GM06990 (cell line): ENCODE measurements around the gene RASSF8.

Experiments used
- DNase-seq: peaks from one replicate; pipeline ENCODE4 v3.0.0-alpha.2; 2011; ENCODE audit not compliant: insufficient read length; ENCODE audit errors: extremely low read depth
- H3K27me3 ChIP-seq: replicated peaks from 2 replicates; pipeline ENCODE4 v1.6.0; 2011; ENCODE audit warnings: low read length; ENCODE audit not compliant: control insufficient read depth, insufficient read depth
- H3K36me3 ChIP-seq: 2 replicates; pipeline ENCODE4 v1.5.1; 2011; ENCODE audit warnings: low read length; ENCODE audit not compliant: control insufficient read depth, insufficient read depth
- H3K4me3 ChIP-seq: replicated peaks from 2 replicates; pipeline ENCODE4 v1.5.1; 2011; ENCODE audit warnings: low read depth, mild to moderate bottlenecking, control low read depth, low read length
- CTCF ChIP-seq: IDR thresholded peaks from 2 replicates; pipeline ENCODE4 v1.5.1; 2011; ENCODE audit warnings: low read length, control low read depth, mild to moderate bottlenecking, inconsistent platforms; ENCODE audit not compliant: insufficient read depth, poor library complexity, severe bottlenecking

The RASSF8 gene

DNA sequence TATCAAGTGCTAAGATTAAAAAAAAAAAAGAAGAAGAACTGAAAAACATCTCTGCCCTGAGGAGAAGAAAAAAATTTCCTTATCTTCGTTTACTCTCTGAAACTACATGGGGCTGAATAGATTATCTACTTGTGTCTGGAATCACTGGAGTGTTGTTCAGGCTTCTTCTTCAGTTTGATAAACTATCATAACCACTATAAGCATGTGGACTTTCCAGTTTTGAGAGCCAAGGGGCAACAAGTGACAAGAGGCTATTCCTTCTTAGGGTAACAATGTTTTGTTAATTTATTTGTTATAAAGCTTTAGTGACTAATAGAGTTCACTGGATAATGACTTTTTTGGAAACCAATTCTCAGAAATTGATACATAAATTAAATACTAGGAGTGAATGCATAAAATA lies 19.9 kb upstream of the RASSF8 start:
- no peaks in the 10 kb centered on the region; the same call in none of the 2 replicates for H3K27me3 ChIP-seq
- TF ChIP-seq CTCF: no peak
- no peak for DNase-seq
- H3K4me3 ChIP-seq: no peak overlapping the region
- H3K36me3 ChIP-seq: no peaks in the 10 kb centered on the region

DNA sequence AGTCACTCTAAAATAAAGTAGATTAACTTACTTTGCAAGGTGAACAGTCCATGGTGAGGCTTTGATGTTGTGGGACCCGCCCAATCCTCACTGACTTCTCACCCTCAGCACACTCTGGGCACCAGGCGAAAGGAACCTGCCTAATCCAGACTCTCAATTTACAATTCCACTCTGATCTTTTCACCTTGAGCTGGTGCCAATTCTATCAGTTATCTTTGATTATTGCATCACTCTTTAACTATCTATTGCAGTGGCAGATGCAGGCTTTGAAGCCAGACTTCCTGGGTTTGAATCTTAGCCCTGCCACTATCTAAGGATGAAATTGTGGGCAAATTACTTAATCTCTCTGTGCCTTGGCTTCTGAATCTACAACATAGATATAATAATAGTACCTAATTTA lies 18.9 kb upstream of the RASSF8 start:
- Histone ChIP-seq H3K4me3 (no peak overlapping the region), H3K27me3 (no peaks in the 10 kb centered on the region; the same call in none of the 2 replicates), H3K36me3 (no peaks in the 10 kb centered on the region)
- TF ChIP-seq CTCF: no peak
- DNase-seq: no peak

DNA sequence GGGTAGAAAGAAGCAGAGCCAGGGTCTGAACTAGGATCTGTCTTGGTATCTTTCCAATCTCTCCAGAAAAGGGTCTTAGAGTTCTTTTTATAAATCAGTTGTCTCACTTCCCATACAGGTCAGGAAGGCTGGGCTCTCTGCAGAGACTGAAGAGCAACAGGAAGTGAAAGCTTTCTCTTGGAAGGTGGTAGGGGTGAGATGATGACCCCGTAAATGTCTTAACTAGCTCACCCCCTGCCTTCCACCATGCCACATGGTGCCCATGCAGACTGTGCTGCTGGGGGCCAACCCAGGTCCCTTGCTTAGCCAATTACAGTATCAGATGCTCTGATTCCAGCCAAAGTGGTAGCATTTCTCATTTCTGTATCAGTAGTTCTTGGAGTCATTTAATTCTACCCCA lies 17.6 kb upstream of the RASSF8 start:
- no peak for TF ChIP-seq CTCF
- no peak for DNase-seq
- Histone ChIP-seq H3K36me3 (no peaks in the 10 kb centered on the region), H3K4me3 (no peak overlapping the region), H3K27me3 (no peaks in the 10 kb centered on the region; the same call in none of the 2 replicates)

DNA sequence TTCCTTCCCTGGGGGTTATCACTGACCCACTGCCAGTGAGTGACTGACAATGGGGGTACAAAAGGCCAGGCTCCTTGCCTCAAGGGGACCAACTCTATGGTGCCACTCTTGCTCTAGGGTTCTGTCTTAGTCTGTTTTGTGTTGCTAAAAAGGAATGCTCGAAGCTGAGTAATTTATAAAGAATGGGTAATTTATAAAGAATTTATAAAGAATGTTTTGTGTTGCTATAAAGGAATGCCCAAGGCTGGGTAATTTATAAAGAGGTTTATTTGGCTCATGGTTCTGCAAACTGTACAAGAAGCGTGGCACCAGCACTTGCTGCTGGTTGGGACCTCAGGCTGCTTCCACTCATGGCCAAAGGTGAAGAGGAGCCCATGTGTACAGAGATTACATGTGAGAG lies 15.8 kb upstream of the RASSF8 start:
- no peaks in the 10 kb centered on the region; the same call in none of the 2 replicates for H3K27me3 ChIP-seq
- no peak for TF ChIP-seq CTCF
- no peak for DNase-seq
- no peak overlapping the region for H3K4me3 ChIP-seq
- H3K36me3 ChIP-seq: no peaks in the 10 kb centered on the region

DNA sequence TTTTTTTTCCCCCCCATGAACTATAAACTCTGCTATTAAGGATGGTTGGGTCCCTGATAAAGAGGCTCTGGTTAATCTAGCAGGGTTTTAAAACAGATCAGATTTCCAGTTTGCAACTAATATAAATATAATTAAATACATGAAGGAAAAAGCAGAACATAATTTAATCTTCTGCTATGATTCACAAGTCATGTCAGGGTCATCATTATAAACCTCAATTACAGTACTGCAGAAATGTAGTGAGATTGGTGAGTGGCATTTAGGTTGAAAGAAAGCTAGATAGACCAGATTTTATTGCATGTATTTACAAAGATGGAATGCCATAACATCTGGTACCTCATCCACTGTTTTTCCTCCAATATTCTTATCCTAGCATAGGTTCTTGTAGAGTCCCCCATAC lies 14.5 kb upstream of the RASSF8 start:
- DNase-seq: no peak
- Histone ChIP-seq H3K27me3 (no peaks in the 10 kb centered on the region; the same call in none of the 2 replicates), H3K36me3 (no peaks in the 10 kb centered on the region), H3K4me3 (no peak overlapping the region)
- no peak for TF ChIP-seq CTCF

- TF ChIP-seq CTCF: no peak
- Histone ChIP-seq H3K27me3 (no peaks in the 10 kb centered on the region), H3K36me3 (no peaks in the 10 kb centered on the region), H3K4me3 (no peak overlapping the region)
- no peak for DNase-seq
Observed at GRCh38 chr12:25949343-25949742, 9.1 kb upstream of the RASSF8 start.
